ENCODE measurements around the gene MBOAT7.
"Not testable (repeated sequence)": the region's sequence is repeated elsewhere in the genome, so short reads cannot be mapped to it uniquely, and the experiment has no call there.

Gene MBOAT7

DNA sequence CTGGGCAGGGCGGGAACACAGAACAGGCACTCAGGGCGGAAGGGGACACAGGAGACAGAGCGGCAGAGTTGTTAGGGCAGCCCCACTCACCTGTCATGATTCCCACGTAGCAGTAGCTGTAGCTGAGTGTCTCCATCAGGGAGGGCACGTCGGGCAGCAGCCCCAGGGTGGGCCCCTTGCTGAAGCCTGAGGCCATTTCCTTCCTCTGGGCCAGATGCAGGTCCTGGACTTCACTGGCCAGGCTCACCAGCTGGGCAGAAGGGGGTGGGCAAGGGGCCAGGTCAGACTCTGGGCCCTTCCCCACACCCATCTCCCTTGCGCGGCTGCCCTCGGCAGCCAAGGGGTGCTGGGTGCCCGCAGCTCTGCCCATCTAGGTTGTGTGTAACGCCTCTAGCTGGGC is 5.9 kb downstream of the MBOAT7 start:
- Histone ChIP-seq H3K4me1 (ENCODE audit: insufficient read depth, poor library complexity, severe bottlenecking) (no peaks in the 10 kb centered on the region), H3K4me3 (ENCODE audit: severe bottlenecking) (no peak overlapping the region), H3K9me3 (ENCODE audit: severe bottlenecking) (no peaks in the 10 kb centered on the region), H3K36me3 (ENCODE audit: low read depth) (peaks cover 29% of the 10 kb centered on the region), H3K27ac (ENCODE audit: poor library complexity, severe bottlenecking) (no peak overlapping the region), H3K27me3 (ENCODE audit: insufficient read depth, poor library complexity, severe bottlenecking) (no peaks in the 10 kb centered on the region)
- TF ChIP-seq, protein P1, sequence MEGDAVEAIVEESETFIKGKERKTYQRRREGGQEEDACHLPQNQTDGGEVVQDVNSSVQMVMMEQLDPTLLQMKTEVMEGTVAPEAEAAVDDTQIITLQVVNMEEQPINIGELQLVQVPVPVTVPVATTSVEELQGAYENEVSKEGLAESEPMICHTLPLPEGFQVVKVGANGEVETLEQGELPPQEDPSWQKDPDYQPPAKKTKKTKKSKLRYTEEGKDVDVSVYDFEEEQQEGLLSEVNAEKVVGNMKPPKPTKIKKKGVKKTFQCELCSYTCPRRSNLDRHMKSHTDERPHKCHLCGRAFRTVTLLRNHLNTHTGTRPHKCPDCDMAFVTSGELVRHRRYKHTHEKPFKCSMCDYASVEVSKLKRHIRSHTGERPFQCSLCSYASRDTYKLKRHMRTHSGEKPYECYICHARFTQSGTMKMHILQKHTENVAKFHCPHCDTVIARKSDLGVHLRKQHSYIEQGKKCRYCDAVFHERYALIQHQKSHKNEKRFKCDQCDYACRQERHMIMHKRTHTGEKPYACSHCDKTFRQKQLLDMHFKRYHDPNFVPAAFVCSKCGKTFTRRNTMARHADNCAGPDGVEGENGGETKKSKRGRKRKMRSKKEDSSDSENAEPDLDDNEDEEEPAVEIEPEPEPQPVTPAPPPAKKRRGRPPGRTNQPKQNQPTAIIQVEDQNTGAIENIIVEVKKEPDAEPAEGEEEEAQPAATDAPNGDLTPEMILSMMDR (IDR thresholded peaks at IDR 0.05; ENCODE audit: poor library complexity, severe bottlenecking), result no peak
- DNase-seq (ENCODE audit: low spot score) (no peak), ATAC-seq (ENCODE audit: low read depth) (no peak)

DNA sequence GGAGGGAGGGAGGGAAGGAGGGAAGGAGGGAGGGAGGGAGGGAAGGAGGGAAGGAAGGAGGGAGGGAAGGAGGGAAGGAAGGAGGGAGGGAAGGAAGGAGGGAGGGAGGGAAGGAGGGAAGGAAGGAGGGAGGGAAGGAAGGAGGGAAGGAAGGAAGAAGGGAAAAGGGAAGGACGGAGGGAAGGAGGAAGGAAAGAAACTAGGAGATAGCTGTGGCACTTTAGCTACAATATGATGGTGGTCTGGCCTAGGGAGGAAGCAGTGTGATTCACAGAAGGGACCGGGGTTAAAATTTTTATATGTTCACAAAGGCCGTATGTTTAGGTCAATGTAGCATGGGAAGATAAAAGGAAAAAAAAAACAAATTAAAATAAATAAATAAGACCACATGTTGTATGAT is 7.5 kb downstream of the MBOAT7 start:
- H3K4me1 ChIP-seq (ENCODE audit: insufficient read depth, poor library complexity, severe bottlenecking); H3K27ac ChIP-seq (ENCODE audit: poor library complexity, severe bottlenecking); H3K27me3 ChIP-seq (ENCODE audit: insufficient read depth, poor library complexity, severe bottlenecking); ATAC-seq (ENCODE audit: low read depth); DNase-seq (ENCODE audit: low spot score); H3K9me3 ChIP-seq (ENCODE audit: severe bottlenecking); H3K4me3 ChIP-seq (ENCODE audit: severe bottlenecking): not testable (repeated sequence)
- H3K36me3 ChIP-seq (ENCODE audit: low read depth), result peaks cover 26% of the 10 kb centered on the region

DNA sequence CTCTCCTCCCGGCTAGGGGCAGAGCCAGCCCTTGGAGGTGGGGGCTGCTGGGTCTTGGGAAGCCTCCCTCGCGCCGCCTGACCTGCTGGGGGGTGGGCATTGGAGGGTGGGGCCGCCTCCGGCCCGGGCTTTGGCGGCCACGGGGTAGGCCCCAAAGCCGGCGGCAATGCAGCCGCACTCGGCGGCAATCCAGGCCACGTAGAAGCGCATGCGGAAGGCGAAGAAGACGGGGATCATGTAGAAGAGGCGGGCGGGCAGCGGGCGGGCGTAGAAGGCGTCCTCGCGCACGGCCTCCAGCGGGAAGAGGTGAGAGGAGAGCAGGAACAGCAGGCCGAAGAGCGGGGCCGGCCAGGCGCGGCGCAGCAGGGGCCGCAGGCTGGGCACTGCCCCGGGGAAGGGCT is 8.7 kb downstream of the MBOAT7 start:
- Histone ChIP-seq H3K9me3 (ENCODE audit: severe bottlenecking) (no peaks in the 10 kb centered on the region), H3K27me3 (ENCODE audit: insufficient read depth, poor library complexity, severe bottlenecking) (no peaks in the 10 kb centered on the region), H3K4me3 (ENCODE audit: severe bottlenecking) (no peak overlapping the region), H3K4me1 (ENCODE audit: insufficient read depth, poor library complexity, severe bottlenecking) (no peaks in the 10 kb centered on the region), H3K27ac (ENCODE audit: poor library complexity, severe bottlenecking) (no peak overlapping the region), H3K36me3 (ENCODE audit: low read depth) (peaks cover 21% of the 10 kb centered on the region)
- DNase-seq (ENCODE audit: low spot score) (no peak), ATAC-seq (ENCODE audit: low read depth) (no peak)
- TF ChIP-seq, protein P1 (IDR thresholded peaks at IDR 0.05; ENCODE audit: poor library complexity, severe bottlenecking), result no peak

DNA sequence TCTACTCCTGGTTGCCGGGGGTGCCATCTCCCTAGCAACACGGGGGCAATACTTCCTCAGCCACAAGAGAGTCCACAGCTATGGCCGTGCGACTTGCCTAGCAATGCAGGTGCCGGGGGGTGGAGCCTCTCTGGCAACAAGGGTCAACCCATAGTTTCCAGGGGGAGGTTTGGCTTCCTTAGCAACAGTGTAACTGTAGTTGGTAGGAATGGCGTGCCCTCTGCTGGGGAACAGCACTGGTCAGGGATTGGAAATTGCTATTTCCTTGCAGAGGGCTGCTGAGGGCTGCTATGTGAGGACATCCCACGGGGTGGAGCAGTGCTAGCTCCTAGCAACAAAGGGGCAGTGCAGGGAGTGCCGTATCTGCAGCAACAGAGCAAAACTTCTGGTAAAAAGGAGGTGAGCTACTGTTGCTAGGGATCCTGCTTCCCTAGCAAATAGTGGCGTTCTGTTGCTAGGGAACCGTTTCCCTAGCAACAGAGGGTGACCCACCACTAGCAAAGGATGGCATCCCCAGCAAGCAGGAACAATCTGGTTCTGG is 9.4 kb downstream of the MBOAT7 start:
- no peak overlapping the region for H3K27ac ChIP-seq (ENCODE audit: poor library complexity, severe bottlenecking)
- H3K4me1 ChIP-seq (ENCODE audit: insufficient read depth, poor library complexity, severe bottlenecking), result no peaks in the 10 kb centered on the region
- ATAC-seq (ENCODE audit: low read depth) (peak; percentile 76), DNase-seq (ENCODE audit: low spot score) (no peak)
- no peaks in the 10 kb centered on the region for H3K27me3 ChIP-seq (ENCODE audit: insufficient read depth, poor library complexity, severe bottlenecking)
- TF ChIP-seq, protein P1 (IDR thresholded peaks at IDR 0.05; ENCODE audit: poor library complexity, severe bottlenecking), result peak; percentile 41
- no peak overlapping the region for H3K4me3 ChIP-seq (ENCODE audit: severe bottlenecking)
- peaks cover 21% of the 10 kb centered on the region for H3K36me3 ChIP-seq (ENCODE audit: low read depth)
- no peaks in the 10 kb centered on the region for H3K9me3 ChIP-seq (ENCODE audit: severe bottlenecking)

DNA sequence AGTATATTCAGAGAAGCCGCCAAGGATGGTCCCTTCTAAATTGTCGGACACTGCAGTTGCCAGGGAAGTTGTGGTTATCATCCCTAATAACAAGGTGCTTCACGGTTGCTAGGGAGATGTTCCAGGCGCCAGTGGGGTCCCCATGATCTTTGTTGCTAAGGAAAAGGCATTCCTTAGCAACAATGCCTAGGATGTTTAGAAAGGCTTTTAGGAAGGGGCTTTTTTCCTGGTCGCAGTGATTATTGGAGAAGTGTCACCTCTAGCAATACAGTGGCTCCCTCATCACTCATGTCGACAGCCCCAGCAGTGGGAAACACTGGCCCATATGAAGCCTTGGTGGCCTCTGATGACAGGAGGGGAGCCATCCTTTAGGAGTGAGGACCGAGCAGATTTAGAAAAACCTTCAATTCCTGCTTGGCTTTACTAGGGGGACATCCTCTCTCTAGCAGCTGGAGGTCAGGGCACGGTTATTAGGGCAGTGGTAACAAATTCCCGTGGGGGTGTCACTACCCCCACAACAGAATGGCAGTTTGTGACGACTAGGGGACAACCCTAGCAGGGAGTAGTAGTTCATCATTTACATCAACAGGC is 10.0 kb downstream of the MBOAT7 start:
- Histone ChIP-seq H3K27me3 (ENCODE audit: insufficient read depth, poor library complexity, severe bottlenecking) (no peaks in the 10 kb centered on the region), H3K27ac (ENCODE audit: poor library complexity, severe bottlenecking) (no peak overlapping the region), H3K4me1 (ENCODE audit: insufficient read depth, poor library complexity, severe bottlenecking) (no peaks in the 10 kb centered on the region), H3K4me3 (ENCODE audit: severe bottlenecking) (no peak overlapping the region), H3K9me3 (ENCODE audit: severe bottlenecking) (no peaks in the 10 kb centered on the region), H3K36me3 (ENCODE audit: low read depth) (peaks cover 21% of the 10 kb centered on the region)
- ATAC-seq (ENCODE audit: low read depth) (no peak), DNase-seq (ENCODE audit: low spot score) (no peak)
- TF ChIP-seq, protein P1 (IDR thresholded peaks at IDR 0.05; ENCODE audit: poor library complexity, severe bottlenecking), result no peak
